Lower leg skin (tissue), 4 donors: ENCODE measurements around the gene PCYT2. TPM values are rescaled to one million over a fixed set of nuclear protein-coding genes. Genes with fewer than 3 reads are reported as not detected.

ENCODE experiments used
- DNase-seq, 2 donors: peaks; one replicate each; pipeline ENCODE4 v3.0.0-alpha.2; 2019; ENCODE audit warnings: low spot score in 2 of 2
- H3K4me3 ChIP-seq: fragments of 200-600 bp; sonication (generic); 2 replicates; pipeline ENCODE4 v1.5.1; 2017; ENCODE audit warnings: mild to moderate bottlenecking, low read depth; ENCODE audit not compliant: poor library complexity, severe bottlenecking
- CTCF ChIP-seq, 3 donors: fragments of 450-650 bp; IDR thresholded peaks; one replicate each; pipeline ENCODE4 v1.5.1; 2016; ENCODE audit warnings: antibody characterized with exemption in 3 of 3, mild to moderate bottlenecking in 3 of 3, moderate library complexity in 2 of 3
- POLR2A ChIP-seq, 2 donors: fragments of 450-650 bp; IDR thresholded peaks; one replicate each; pipeline ENCODE4 v1.6.1; 2016 to 2017; ENCODE audit warnings: antibody characterized with exemption in 2 of 2, mild to moderate bottlenecking in 1 of 2, moderate library complexity in 1 of 2
- WGBS, 2 donors: methylation state at CpG; one replicate each; pipeline ENCODE4 v1.1.5; 2018; 5-methylcytosine and 5-hydroxymethylcytosine counted together
- intact Hi-C: fragments of 100-400 bp; cut with DNase I; formaldehyde crosslinking; loops from one replicate; pipeline ENCODE4 v1.15.0; 2023; ENCODE audit warnings: low total_unique reads
- total RNA-seq, 4 donors: library from RNA; depleted of rRNA; stranded (reverse); fragments of >200 nt; gene quantifications; one replicate each; pipeline ENCODE4 v1.1.0, GENCODE V29; 2016

PCYT2 gene
- total RNA-seq, 4 donors from 2014 or later: 16.2 to 37.0 (median 25.3) TPM

- WGBS, 2 donors: 77 to 79% methylated on average over 27 to 30 of the region's 30 CpGs
Observed at GRCh38 chr17:81858170-81858966, 52.8 kb downstream of the PCYT2 start.

GRCh38 chr17:81854974-81855774 is 56.0 kb downstream of the PCYT2 start:
- H3K4me3 ChIP-seq: no peak overlapping the region
- DNase-seq: no peak
- no peak for TF ChIP-seq CTCF (IDR thresholded peaks at IDR 0.05)
- TF ChIP-seq POLR2A (IDR thresholded peaks at IDR 0.05): no peak
- 42 to 48% methylated on average over 27 to 29 of the region's 29 CpGs for WGBS, 2 donors
- intact Hi-C loops: no loop called here

More at GRCh38 chr17:81858170-81858966, 52.8 kb downstream of the PCYT2 start:
- no peak for TF ChIP-seq POLR2A (IDR thresholded peaks at IDR 0.05)
- no peak for TF ChIP-seq CTCF (IDR thresholded peaks at IDR 0.05)
- no peak overlapping the region for H3K4me3 ChIP-seq
- DNase-seq: no peak
- intact Hi-C loops: no loop called here

- no peak for TF ChIP-seq POLR2A (IDR thresholded peaks at IDR 0.05)
- intact Hi-C loops: no loop called here
- 88 to 89% methylated on average over 12 of the region's 12 CpGs for WGBS, 2 donors
- no peak for DNase-seq
- H3K4me3 ChIP-seq: no peak overlapping the region
Observed at GRCh38 chr17:81852237-81852636, 59.0 kb downstream of the PCYT2 start.

- H3K4me3 ChIP-seq: no peak overlapping the region
- DNase-seq: no peak
- intact Hi-C loops: no loop called here
- TF ChIP-seq CTCF (IDR thresholded peaks at IDR 0.05) (no peak), POLR2A (IDR thresholded peaks at IDR 0.05) (no peak)
- 89 to 93% methylated on average over 16 of the region's 16 CpGs for WGBS, 2 donors
Observed at GRCh38 chr17:81851423-81851822, 59.8 kb downstream of the PCYT2 start.

Other genes with a start within 250 kb of the PCYT2 start
- gene OXLD1, start 244.8 kb downstream of the PCYT2 start, total RNA-seq: 10 to 100 TPM; 33.5 to 68.3 (median 48.2) TPM
- 10 to 100 TPM; 19.7 to 35.2 (median 28.3) TPM for gene CCDC137, start 244.7 kb downstream of the PCYT2 start, total RNA-seq
- gene ARL16, start 227.6 kb downstream of the PCYT2 start, total RNA-seq: 10 to 100 TPM; 29.2 to 45.1 (median 36.2) TPM
- 100 to 1,000 TPM in 1 of 4 donors, 10 to 100 TPM in 3; 87.0 to 160 (median 92.1) TPM for gene HGS, start 227.4 kb downstream of the PCYT2 start, total RNA-seq
- gene MRPL12, start 208.0 kb downstream of the PCYT2 start, total RNA-seq: 10 to 100 TPM; 39.5 to 64.0 (median 43.1) TPM
- gene SLC25A10, start 199.1 kb downstream of the PCYT2 start, total RNA-seq: 10 to 100 TPM; 23.4 to 30.6 (median 25.9) TPM
- under 1 TPM; 0.16 to 0.71 (median 0.47) TPM for gene GCGR, start 107.2 kb downstream of the PCYT2 start, total RNA-seq
- 10 to 100 TPM; 21.6 to 41.0 (median 28.8) TPM for gene MCRIP1, start 78.1 kb downstream of the PCYT2 start, total RNA-seq
- under 1 TPM in 1 of 4 donors, not detected in 3; 0.36 TPM for gene PPP1R27, start 76.3 kb downstream of the PCYT2 start, total RNA-seq
- 100 to 1,000 TPM; 685 to 999 (median 839) TPM for gene P4HB, start 50.9 kb downstream of the PCYT2 start, total RNA-seq
- gene ARHGDIA, start 40.1 kb downstream of the PCYT2 start, total RNA-seq: 100 to 1,000 TPM; 144 to 280 (median 201) TPM
- gene ALYREF, start 19.8 kb downstream of the PCYT2 start, total RNA-seq: 100 to 1,000 TPM in 1 of 4 donors, 10 to 100 TPM in 3; 69.4 to 116 (median 79.7) TPM
- gene ANAPC11, start 19.7 kb downstream of the PCYT2 start, total RNA-seq: 100 to 1,000 TPM in 2 of 4 donors, 10 to 100 TPM in 2; 92.3 to 152 (median 107) TPM
- gene NPB, start 9.2 kb downstream of the PCYT2 start, total RNA-seq: 1 to 10 TPM in 2 of 4 donors, under 1 TPM in 1, not detected in 1; 0.71 to 3.3 (median 2.0) TPM
- gene SIRT7, start 6.8 kb upstream of the PCYT2 start, total RNA-seq: 10 to 100 TPM; 32.0 to 44.6 (median 38.0) TPM
- gene MAFG, start 16.3 kb upstream of the PCYT2 start, total RNA-seq: 10 to 100 TPM; 17.4 to 23.2 (median 19.7) TPM
- gene PYCR1, start 25.9 kb upstream of the PCYT2 start, total RNA-seq: 10 to 100 TPM in 1 of 4 donors, 1 to 10 TPM in 3; 4.2 to 13.5 (median 8.3) TPM
- not detected for gene MYADML2, start 35.8 kb upstream of the PCYT2 start, total RNA-seq
- 1 to 10 TPM in 3 of 4 donors, under 1 TPM in 1; 0.89 to 3.5 (median 2.1) TPM for gene NOTUM, start 49.8 kb upstream of the PCYT2 start, total RNA-seq
- 10 to 100 TPM; 24.0 to 31.5 (median 27.4) TPM for gene ASPSCR1, start 66.2 kb upstream of the PCYT2 start, total RNA-seq
- gene CENPX, start 111.5 kb upstream of the PCYT2 start, total RNA-seq: 10 to 100 TPM; 64.8 to 79.7 (median 71.2) TPM
- 10 to 100 TPM; 16.7 to 18.3 (median 17.6) TPM for gene LRRC45, start 111.9 kb upstream of the PCYT2 start, total RNA-seq
- gene RAC3, start 120.3 kb upstream of the PCYT2 start, total RNA-seq: 10 to 100 TPM in 2 of 4 donors, 1 to 10 TPM in 2; 8.2 to 16.8 (median 10.0) TPM
- gene DCXR, start 126.3 kb upstream of the PCYT2 start, total RNA-seq: 100 to 1,000 TPM; 124 to 199 (median 149) TPM
- 10 to 100 TPM; 44.8 to 83.7 (median 50.9) TPM for gene RFNG, start 140.4 kb upstream of the PCYT2 start, total RNA-seq
- gene GPS1, start 140.5 kb upstream of the PCYT2 start, total RNA-seq: 10 to 100 TPM; 57.2 to 99.3 (median 79.1) TPM
- 100 to 1,000 TPM in 1 of 4 donors, 10 to 100 TPM in 3; 65.8 to 113 (median 89.8) TPM for gene DUS1L, start 154.4 kb upstream of the PCYT2 start, total RNA-seq
- gene FASN, start 186.8 kb upstream of the PCYT2 start, total RNA-seq: 100 to 1,000 TPM; 141 to 424 (median 233) TPM